ENCODE results near the gene MICA.

GRCh38 chr6:31416394-31417014, 13.1 kb downstream of the MICA start:
- no peak for TF ChIP-seq CHD2 (IDR thresholded peaks at IDR 0.05; ENCODE audit: low read length, partially characterized antibody)
- no peak for TF ChIP-seq CTCF (IDR thresholded peaks at IDR 0.05)
- no peak for TF ChIP-seq TAF1 (IDR thresholded peaks at IDR 0.05; ENCODE audit: borderline replicate concordance, low read depth, low read length)
- TF ChIP-seq RCOR1 (IDR thresholded peaks at IDR 0.05; ENCODE audit: low read length) = no peak
- no peak for TF ChIP-seq USF1 (IDR thresholded peaks at IDR 0.05; ENCODE audit: borderline replicate concordance, low read depth)
- no peak for TF ChIP-seq RAD21 (IDR thresholded peaks at IDR 0.05; ENCODE audit: low read length)
- no peak for TF ChIP-seq JUND (IDR thresholded peaks at IDR 0.05)
- no peak for TF ChIP-seq PBX3 (IDR thresholded peaks at IDR 0.05)
- TF ChIP-seq MEF2A (IDR thresholded peaks at IDR 0.05; ENCODE audit: borderline replicate concordance, low read depth) = no peak
- TF ChIP-seq REST (IDR thresholded peaks at IDR 0.05; ENCODE audit: low read depth, low read length) = no peak
